ENCODE measurements around the gene VAV3.

VAV3 gene

GRCh38 chr1:107594536-107594935 is 370.4 kb downstream of the VAV3 start:
- no peak for DNase-seq

- DNase-seq: no peak
Measured at GRCh38 chr1:107593501-107594209, 371.3 kb downstream of the VAV3 start.

GRCh38 chr1:107590900-107591622 is 373.9 kb downstream of the VAV3 start:
- no peak for DNase-seq

GRCh38 chr1:107590087-107590486 is 374.9 kb downstream of the VAV3 start:
- no peak for DNase-seq

- DNase-seq: no peak
Measured at GRCh38 chr1:107588321-107588720, 376.7 kb downstream of the VAV3 start.

- no peak for DNase-seq
Measured at GRCh38 chr1:107575226-107575625, 389.8 kb downstream of the VAV3 start.

- DNase-seq: no peak
Measured at GRCh38 chr1:107574044-107574443, 390.9 kb downstream of the VAV3 start.

GRCh38 chr1:107572674-107573211 is 392.2 kb downstream of the VAV3 start:
- no peak for DNase-seq

GRCh38 chr1:107570768-107571167 is 394.2 kb downstream of the VAV3 start:
- DNase-seq: no peak

GRCh38 chr1:107563441-107563840 is 401.5 kb downstream of the VAV3 start:
- no peak for DNase-seq

- DNase-seq: no peak
Measured at GRCh38 chr1:107559881-107560280, 405.1 kb downstream of the VAV3 start.

- no peak for DNase-seq
Measured at GRCh38 chr1:107557095-107557494, 407.9 kb downstream of the VAV3 start.

GRCh38 chr1:107555578-107555977 is 409.4 kb downstream of the VAV3 start:
- DNase-seq: no peak

- no peak for DNase-seq
Measured at GRCh38 chr1:107552781-107553180, 412.2 kb downstream of the VAV3 start.

- DNase-seq: no peak
Measured at GRCh38 chr1:107551456-107551855, 413.5 kb downstream of the VAV3 start.

GRCh38 chr1:107550358-107550757 is 414.6 kb downstream of the VAV3 start:
- DNase-seq: no peak

GRCh38 chr1:107549152-107549810 is 415.7 kb downstream of the VAV3 start:
- DNase-seq: no peak

GRCh38 chr1:107548276-107548675 is 416.7 kb downstream of the VAV3 start:
- no peak for DNase-seq

- DNase-seq: no peak
Measured at GRCh38 chr1:107547363-107548155, 417.4 kb downstream of the VAV3 start.

- no peak for DNase-seq
Measured at GRCh38 chr1:107546576-107546975, 418.4 kb downstream of the VAV3 start.

- DNase-seq: no peak
Measured at GRCh38 chr1:107545879-107546278, 419.1 kb downstream of the VAV3 start.

Data from amygdala (tissue), 56 donors.